PFSK-1 (cell line): ENCODE data around the gene RAB6B.

ENCODE experiments used
- POLR2AphosphoS5 ChIP-seq: IDR thresholded peaks from 2 replicates; pipeline ENCODE4 v1.6.1; 2012; ENCODE audit warnings: low read depth, mild to moderate bottlenecking, control low read depth, low read length, moderate library complexity
- REST ChIP-seq, 2 experiments: IDR thresholded peaks; 2 replicates each; pipeline versions ENCODE4 v1.6.1 to v1.8.0; 2011 to 2012; ENCODE audit warnings: low read depth in 2 of 2, low read length in 2 of 2, control low read depth in 1 of 2, inconsistent platforms in 1 of 2, mild to moderate bottlenecking in 1 of 2, moderate library complexity in 1 of 2; ENCODE audit not compliant: insufficient read depth in 1 of 2
- TAF1 ChIP-seq: IDR thresholded peaks from 2 replicates; pipeline ENCODE4 v1.6.1; 2012; ENCODE audit warnings: low read length, control low read depth, borderline replicate concordance; ENCODE audit not compliant: insufficient read depth

DNA sequence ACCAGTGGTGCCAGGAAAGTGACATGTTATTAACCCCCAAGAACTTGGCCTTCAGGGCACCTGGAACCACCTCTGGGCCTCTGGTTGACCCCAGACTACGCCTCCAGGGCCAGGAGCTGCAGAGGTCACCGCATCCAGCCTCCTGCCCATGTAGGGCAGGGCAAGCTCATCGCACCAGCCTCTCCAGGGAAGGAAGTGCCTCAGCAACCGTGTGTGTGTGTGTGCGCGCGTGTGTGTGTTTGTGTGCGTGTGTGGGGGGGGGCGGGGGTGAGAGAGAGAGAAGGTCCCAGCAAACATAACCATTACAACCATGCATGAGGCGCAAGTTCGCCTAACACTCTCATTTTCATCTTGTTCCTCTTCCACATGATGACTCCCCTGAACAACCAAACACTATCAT lies 31.8 kb downstream of the RAB6B start:
- TF ChIP-seq REST (IDR thresholded peaks at IDR 0.05; ENCODE audit: insufficient read depth in 1 of 2, low read depth in 2 of 2, low read length in 2 of 2) (no peak), POLR2AphosphoS5 (no peak), TAF1 (no peak)
